ENCODE results near the gene FSIP1.

DNA sequence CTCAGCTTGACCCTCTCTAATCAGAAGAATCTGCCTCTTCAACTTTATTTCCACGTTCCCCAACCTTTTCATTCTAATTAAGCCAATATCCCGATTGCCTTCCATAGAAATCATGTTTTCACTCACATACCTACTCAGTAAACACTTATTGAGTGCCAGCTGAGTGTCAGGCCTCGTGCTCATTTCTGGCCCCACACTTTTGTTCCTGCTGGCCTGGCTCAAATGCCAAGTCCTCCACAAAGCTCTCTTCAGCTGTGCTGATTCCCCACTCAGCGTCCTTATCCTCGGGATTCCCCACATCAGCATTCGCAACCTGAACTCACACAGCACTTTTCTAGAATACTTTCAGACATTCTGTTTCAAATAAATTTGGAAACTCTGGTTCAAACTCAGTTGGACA is 132.9 kb downstream of the FSIP1 start:
- TF ChIP-seq, protein P1, sequence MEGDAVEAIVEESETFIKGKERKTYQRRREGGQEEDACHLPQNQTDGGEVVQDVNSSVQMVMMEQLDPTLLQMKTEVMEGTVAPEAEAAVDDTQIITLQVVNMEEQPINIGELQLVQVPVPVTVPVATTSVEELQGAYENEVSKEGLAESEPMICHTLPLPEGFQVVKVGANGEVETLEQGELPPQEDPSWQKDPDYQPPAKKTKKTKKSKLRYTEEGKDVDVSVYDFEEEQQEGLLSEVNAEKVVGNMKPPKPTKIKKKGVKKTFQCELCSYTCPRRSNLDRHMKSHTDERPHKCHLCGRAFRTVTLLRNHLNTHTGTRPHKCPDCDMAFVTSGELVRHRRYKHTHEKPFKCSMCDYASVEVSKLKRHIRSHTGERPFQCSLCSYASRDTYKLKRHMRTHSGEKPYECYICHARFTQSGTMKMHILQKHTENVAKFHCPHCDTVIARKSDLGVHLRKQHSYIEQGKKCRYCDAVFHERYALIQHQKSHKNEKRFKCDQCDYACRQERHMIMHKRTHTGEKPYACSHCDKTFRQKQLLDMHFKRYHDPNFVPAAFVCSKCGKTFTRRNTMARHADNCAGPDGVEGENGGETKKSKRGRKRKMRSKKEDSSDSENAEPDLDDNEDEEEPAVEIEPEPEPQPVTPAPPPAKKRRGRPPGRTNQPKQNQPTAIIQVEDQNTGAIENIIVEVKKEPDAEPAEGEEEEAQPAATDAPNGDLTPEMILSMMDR (IDR thresholded peaks at IDR 0.05): no peak
- TF ChIP-seq POLR2A (IDR thresholded peaks at IDR 0.05) (no peak), POLR2AphosphoS5 (IDR thresholded peaks at IDR 0.05) (no peak)

Data from upper lobe of left lung (tissue), 4 donors.